Mucosa of stomach (tissue), 1 donor: ENCODE data around the gene GLIS1.

Source experiments
- H3K27me3 ChIP-seq: one replicate; pipeline ENCODE4 v1.7.0; 2013; ENCODE audit warnings: mild to moderate bottlenecking, low read length; ENCODE audit not compliant: control insufficient read depth, insufficient read depth
- H3K36me3 ChIP-seq: one replicate; pipeline ENCODE4 v1.7.0; 2013; ENCODE audit warnings: low read length; ENCODE audit not compliant: control insufficient read depth, insufficient read depth
- H3K4me1 ChIP-seq: one replicate; pipeline ENCODE4 v1.7.0; 2013; ENCODE audit warnings: mild to moderate bottlenecking, low read length; ENCODE audit not compliant: control insufficient read depth, insufficient read depth
- H3K4me3 ChIP-seq: one replicate; pipeline ENCODE4 v1.7.0; 2013; ENCODE audit warnings: low read length
- H3K9ac ChIP-seq: one replicate; pipeline ENCODE4 v1.7.0; 2013; ENCODE audit warnings: mild to moderate bottlenecking, low read length, moderate library complexity
- H3K9me3 ChIP-seq: one replicate; pipeline ENCODE4 v1.7.0; 2013; ENCODE audit warnings: mild to moderate bottlenecking, low read length, moderate library complexity; ENCODE audit not compliant: control insufficient read depth
- donor health status: Pancreatic carcinoma.

Gene GLIS1

DNA sequence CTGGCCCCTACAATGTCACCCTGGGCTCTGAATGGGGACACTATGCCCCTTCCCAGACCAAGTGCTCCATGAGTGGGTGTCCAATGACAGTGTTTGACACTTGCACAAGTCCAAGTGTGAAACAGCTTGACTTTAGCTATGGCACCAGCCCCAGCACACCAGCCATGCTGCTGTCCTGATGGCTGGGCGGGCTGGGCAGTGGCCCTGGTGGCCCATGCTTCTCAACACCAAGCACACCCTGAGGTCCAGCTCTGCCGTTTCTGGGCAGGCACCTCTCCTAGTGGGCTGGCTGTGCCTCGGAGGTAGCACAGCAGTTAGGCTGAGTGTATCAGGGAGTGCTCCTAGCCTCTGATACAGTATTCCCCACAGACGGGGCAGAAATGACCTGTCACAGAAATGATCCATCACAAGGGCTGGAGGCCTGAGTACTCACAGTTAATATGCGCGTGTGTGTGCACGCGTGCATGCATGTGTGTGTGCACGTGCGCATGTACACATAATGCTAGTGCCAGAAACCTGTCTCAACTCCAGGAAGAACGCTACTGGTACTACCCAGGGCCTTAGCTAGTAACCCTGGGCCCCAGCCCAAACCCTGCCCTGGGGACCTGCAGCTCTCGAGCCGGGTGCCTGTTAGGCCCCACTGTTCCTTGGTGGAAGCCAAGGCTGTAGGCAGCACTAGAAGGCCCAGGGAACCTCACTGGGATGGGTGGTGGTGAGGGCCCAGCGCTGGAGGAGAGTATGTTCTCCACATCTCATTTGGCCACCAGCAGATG, 145.8 kb downstream of the GLIS1 start:
- H3K4me1 ChIP-seq, result no peaks in the 10 kb centered on the region
- no peaks in the 10 kb centered on the region for H3K36me3 ChIP-seq
- no peaks in the 10 kb centered on the region for H3K9me3 ChIP-seq
- H3K27me3 ChIP-seq, result peaks cover 3% of the 10 kb centered on the region
- H3K4me3 ChIP-seq, result no peak overlapping the region
- H3K9ac ChIP-seq, result no peak overlapping the region

GRCh38 chr1:53592521-53592982, 146.4 kb downstream of the GLIS1 start:
- Histone ChIP-seq H3K4me1 (no peaks in the 10 kb centered on the region), H3K9ac (no peak overlapping the region), H3K9me3 (no peaks in the 10 kb centered on the region), H3K4me3 (no peak overlapping the region), H3K36me3 (no peaks in the 10 kb centered on the region), H3K27me3 (peaks cover 3% of the 10 kb centered on the region)

DNA sequence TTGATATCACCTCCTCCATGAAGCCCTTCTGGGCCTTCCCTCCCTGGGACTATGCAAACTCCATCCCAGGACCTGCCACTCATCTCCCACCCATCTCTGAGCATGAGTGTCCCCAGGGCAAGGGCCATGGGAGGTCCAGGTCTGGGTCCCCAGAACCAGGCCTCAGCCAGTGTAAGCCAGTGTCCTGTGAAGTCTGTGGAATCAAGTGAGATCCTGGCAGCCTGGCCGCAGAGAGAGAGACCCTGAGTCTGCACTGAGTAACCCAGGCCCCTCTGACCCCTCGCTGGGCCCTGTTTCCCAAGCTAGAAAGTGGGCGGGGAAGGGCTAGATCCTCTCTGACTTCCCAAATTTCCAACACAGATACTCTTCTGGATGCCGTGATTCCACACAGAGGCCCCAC, 147.0 kb downstream of the GLIS1 start:
- Histone ChIP-seq H3K36me3 (no peaks in the 10 kb centered on the region), H3K4me1 (no peaks in the 10 kb centered on the region), H3K9me3 (no peaks in the 10 kb centered on the region), H3K4me3 (no peak overlapping the region), H3K9ac (no peak overlapping the region), H3K27me3 (peaks cover 3% of the 10 kb centered on the region)

DNA sequence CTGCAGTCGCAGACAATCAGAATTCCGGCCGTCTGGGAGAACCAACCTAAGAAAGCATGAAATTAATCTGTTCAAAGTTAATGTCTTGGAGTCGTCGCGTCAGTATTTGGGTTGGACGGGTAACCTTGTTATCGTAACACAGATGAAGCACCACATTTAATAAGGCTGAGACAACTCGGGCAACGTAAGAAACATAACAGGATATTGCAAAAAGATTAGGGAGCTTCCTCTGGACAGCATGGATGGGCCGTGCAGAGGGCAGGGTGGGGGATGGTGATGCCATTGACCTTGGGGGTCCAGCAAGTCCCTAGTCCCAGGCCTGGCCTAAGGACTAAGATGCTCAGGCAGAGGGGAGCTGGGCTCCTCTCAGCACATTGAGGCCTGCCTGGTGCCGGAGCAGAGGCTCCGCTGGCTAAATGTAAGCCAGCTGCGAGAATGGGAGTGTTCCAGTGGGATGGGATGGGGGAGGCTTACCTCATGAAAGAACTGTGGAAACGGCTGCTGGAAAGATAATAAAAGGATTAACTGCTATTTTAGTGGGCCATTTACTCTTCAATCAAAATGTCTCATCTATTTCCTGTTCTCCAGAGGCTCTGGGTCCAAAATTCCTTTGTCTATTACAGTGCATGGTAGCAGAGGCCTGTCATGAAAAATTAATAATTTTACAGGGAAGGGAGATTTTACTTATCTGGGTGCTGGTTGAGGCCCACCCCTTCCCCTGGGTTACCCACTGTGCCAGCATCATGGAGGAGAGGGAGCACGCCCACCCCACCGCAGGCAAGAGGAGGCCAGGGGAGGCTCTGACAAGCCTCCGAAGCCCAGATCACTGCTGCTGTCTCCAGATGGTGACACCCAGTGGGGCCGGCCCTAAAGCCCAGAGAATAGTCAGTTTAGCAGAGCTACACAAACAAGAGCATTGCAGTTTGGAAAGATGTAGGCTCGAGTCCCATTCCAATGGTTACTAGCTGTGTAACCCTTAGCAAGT, 148.1 kb downstream of the GLIS1 start:
- no peaks in the 10 kb centered on the region for H3K4me1 ChIP-seq
- H3K27me3 ChIP-seq, result peaks cover 3% of the 10 kb centered on the region

DNA sequence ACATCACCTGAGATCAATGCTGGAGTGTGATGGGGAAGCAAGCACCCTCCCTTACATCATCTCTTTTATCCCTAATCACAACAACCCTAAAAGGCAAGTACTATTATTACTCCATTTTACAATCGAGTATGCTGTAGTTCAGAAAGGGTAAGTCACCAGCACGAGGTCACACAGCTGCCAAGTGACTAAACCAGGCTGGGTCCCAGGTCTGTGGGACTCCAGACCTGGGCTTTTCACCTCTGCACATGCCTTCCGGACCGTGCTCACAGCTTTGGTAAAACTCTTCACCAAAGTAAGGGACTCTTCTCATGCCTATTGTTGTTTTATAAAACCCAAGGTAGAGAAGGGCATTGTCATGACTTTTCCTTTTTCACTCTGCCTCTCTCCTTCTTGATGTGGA, 148.9 kb downstream of the GLIS1 start:
- H3K4me3 ChIP-seq, result no peak overlapping the region
- H3K4me1 ChIP-seq, result no peaks in the 10 kb centered on the region
- H3K27me3 ChIP-seq, result peaks cover 3% of the 10 kb centered on the region
- H3K9ac ChIP-seq, result no peak overlapping the region
- no peaks in the 10 kb centered on the region for H3K36me3 ChIP-seq
- no peaks in the 10 kb centered on the region for H3K9me3 ChIP-seq

More for the DNA sequence above, 148.1 kb downstream of the GLIS1 start:
- no peak overlapping the region for H3K9ac ChIP-seq
- H3K36me3 ChIP-seq, result no peaks in the 10 kb centered on the region
- H3K4me3 ChIP-seq, result no peak overlapping the region
- no peaks in the 10 kb centered on the region for H3K9me3 ChIP-seq

GRCh38 chr1:53589043-53589887, 149.7 kb downstream of the GLIS1 start:
- no peaks in the 10 kb centered on the region for H3K9me3 ChIP-seq
- no peaks in the 10 kb centered on the region for H3K36me3 ChIP-seq
- no peak overlapping the region for H3K9ac ChIP-seq
- H3K4me3 ChIP-seq, result no peak overlapping the region
- peaks cover 3% of the 10 kb centered on the region for H3K27me3 ChIP-seq
- H3K4me1 ChIP-seq, result no peaks in the 10 kb centered on the region

DNA sequence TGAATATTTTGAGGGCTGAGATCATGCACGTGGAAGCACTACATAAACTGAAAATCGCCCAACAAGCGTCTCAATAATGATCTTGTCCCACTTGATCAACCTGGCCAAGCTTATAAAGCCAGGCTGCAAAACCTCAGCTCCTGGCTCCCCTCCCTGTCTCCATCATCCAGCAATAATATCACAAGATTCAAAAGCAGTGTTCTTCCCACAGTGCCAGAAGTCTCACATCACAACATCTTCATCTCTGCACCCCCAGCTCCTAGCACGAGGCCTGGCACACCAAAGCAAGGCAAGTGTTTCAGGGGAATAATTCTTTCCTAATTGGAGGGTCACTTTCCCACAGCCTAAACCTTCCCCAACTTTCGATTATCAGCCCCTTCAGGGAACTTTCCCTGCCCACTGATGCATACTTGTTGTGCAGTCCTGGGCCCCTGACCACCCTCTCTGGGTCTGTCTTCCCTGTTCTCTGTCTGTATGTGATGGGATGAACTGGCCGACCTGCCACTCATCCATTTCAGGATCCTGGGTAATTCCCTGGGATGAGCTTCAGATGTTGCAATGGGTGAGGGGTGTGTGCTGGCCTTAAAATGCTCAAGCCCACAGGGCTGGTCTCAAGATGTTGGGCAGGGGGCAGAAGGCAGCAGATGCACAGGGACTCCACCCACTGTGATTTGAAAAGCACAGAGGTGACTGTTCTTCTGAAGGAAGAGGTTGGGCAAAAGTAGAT, 150.7 kb downstream of the GLIS1 start:
- Histone ChIP-seq H3K9ac (no peak overlapping the region), H3K36me3 (no peaks in the 10 kb centered on the region), H3K9me3 (no peaks in the 10 kb centered on the region), H3K27me3 (peaks cover 3% of the 10 kb centered on the region), H3K4me1 (no peaks in the 10 kb centered on the region), H3K4me3 (no peak overlapping the region)

GRCh38 chr1:53587252-53587988, 151.5 kb downstream of the GLIS1 start:
- Histone ChIP-seq H3K4me3 (no peak overlapping the region), H3K27me3 (peaks cover 3% of the 10 kb centered on the region), H3K9ac (no peak overlapping the region), H3K4me1 (no peaks in the 10 kb centered on the region), H3K9me3 (no peaks in the 10 kb centered on the region), H3K36me3 (no peaks in the 10 kb centered on the region)

DNA sequence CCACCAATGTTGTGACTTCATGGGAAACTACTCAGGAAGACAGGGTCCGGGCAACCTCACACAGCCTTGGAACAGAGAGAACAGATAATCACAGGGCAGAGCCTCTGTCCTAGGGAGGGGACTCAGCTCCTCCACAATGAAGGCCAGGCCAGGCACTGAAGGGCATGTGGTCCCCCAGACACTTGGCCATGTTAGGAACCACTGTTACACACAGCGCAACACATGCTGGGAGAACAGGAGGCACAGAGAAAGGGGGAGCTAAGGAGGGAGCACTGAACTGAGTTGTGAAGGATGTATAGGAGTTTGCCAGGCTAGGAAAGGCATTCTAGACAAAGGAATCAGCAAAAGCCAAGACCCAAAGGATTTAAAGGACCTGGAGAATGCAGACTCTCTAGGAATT, 152.2 kb downstream of the GLIS1 start:
- H3K27me3 ChIP-seq, result peaks cover 3% of the 10 kb centered on the region
- H3K9me3 ChIP-seq, result no peaks in the 10 kb centered on the region
- H3K4me1 ChIP-seq, result no peaks in the 10 kb centered on the region
- H3K4me3 ChIP-seq, result no peak overlapping the region
- no peak overlapping the region for H3K9ac ChIP-seq
- no peaks in the 10 kb centered on the region for H3K36me3 ChIP-seq

DNA sequence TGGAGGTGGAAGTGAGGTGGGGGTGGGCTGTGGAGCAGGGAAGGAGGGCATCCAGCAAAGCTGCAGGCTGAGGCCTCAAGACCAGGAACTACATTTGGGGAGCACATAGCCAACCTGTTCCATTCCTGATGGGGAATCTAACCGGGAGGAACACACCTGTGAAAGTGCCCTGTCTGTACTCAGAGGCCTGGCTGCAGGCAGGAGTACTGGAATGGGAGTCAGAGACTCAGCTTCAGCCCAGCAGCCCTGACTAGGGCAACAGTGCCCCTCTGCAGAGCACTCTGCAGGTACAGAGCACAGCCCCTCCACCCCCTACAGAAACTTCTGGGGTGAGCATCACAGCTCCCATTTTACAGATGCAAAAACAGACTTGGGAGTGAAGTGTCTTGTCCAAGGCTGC, 153.4 kb downstream of the GLIS1 start:
- Histone ChIP-seq H3K4me1 (no peaks in the 10 kb centered on the region), H3K9me3 (no peaks in the 10 kb centered on the region), H3K27me3 (peaks cover 3% of the 10 kb centered on the region), H3K36me3 (no peaks in the 10 kb centered on the region), H3K9ac (no peak overlapping the region), H3K4me3 (no peak overlapping the region)

- H3K4me1 ChIP-seq, result no peaks in the 10 kb centered on the region
- no peak overlapping the region for H3K9ac ChIP-seq
- H3K9me3 ChIP-seq, result no peaks in the 10 kb centered on the region
- H3K36me3 ChIP-seq, result no peaks in the 10 kb centered on the region
- no peak overlapping the region for H3K4me3 ChIP-seq
- H3K27me3 ChIP-seq, result peaks cover 3% of the 10 kb centered on the region
Measured at GRCh38 chr1:53585129-53585528, 153.8 kb downstream of the GLIS1 start.
